GM11168 (cell line): ENCODE results near the gene SLC22A23.

Experiments used
- in situ Hi-C: fragments of 300-500 bp; cut with MboI; formaldehyde crosslinking; loops from one replicate; pipeline ENCODE4 v1.12.0; 2022; ENCODE audit warnings: low sequenced_read_pairs; ENCODE audit not compliant: unreplicated experiment

SLC22A23 gene

DNA sequence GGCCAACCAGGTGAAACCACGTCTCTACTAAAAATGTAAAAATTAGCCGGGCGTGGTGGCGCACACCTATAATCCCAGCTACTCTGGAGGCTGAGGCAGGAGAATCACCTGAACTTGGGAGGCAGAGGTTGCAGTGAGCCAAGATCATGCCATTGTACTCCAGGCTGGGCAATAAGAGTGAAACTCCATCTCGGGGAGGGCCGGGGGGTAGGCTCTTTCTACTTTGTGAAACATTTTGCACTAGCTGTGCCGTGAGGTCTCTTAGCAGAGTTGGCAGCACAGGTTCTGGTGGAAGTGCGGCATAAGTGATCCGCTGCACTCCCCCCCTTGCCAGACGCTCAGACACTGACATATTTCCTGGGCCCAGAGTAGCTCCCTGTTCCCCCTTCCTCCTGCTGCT, 173.6 kb downstream of the SLC22A23 start:
- in situ Hi-C loops, result loop anchor here (5.0 to 25.0 kb wide), 3 partner anchors 179 to 879 kb away; partner anchors contain the start of gene SLC22A23

- in situ Hi-C loops, result loop anchor here (5.0 to 25.0 kb wide), 3 partner anchors 180 to 880 kb away; partner anchors contain the start of gene SLC22A23
Measured at GRCh38 chr6:3282476-3283236, 174.2 kb downstream of the SLC22A23 start.

GRCh38 chr6:3281631-3282475, 175.0 kb downstream of the SLC22A23 start:
- in situ Hi-C loops, result loop anchor here (5.0 to 25.0 kb wide), 3 partner anchors 180 to 880 kb away; partner anchors contain the start of gene SLC22A23

DNA sequence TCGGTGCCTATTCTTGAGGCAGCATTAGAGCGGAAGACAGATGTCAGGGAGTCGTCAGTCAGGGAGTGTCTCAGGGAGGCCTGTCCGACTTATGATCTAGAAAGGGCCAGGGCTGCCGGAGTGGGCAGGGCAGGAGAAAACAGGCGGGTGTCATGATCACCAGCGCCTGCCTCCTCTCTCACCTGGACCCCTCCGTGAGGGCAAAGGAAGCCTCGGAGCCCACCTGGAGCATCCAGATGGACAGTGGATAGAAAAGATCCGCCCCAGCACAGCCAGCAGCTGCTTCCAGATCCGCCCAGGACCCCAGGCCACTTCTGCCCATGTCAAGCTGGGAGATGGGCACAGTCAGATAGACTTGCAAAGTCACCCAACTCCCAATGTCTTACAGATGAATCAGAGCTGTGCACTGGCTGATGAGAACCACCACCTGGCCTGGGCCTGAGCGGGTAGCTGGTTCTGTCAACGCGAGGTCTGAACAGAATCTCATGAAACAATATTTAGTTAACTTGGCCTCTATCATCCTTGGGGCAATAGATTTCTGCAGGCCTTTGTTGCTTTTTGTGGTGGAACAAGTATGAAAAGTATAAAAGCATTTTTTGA, 175.9 kb downstream of the SLC22A23 start:
- in situ Hi-C loops, result loop anchor here (5.0 to 25.0 kb wide), 3 partner anchors 181 to 881 kb away; partner anchors contain the start of gene SLC22A23

GRCh38 chr6:3280091-3280490, 176.8 kb downstream of the SLC22A23 start:
- in situ Hi-C loops, result loop anchor here (5.0 to 25.0 kb wide), 3 partner anchors 182 to 882 kb away; partner anchors contain the start of gene SLC22A23

- in situ Hi-C loops, result loop anchor here (25.0 kb wide), 2 partner anchors 184 to 884 kb away; partner anchors contain the start of gene SLC22A23
Measured at GRCh38 chr6:3278691-3279090, 178.2 kb downstream of the SLC22A23 start.

GRCh38 chr6:3277851-3278416, 178.9 kb downstream of the SLC22A23 start:
- in situ Hi-C loops, result loop anchor here (25.0 kb wide), 2 partner anchors 184 to 884 kb away; partner anchors contain the start of gene SLC22A23

GRCh38 chr6:3277251-3277650, 179.6 kb downstream of the SLC22A23 start:
- in situ Hi-C loops, result loop anchor here (25.0 kb wide), 2 partner anchors 185 to 885 kb away; partner anchors contain the start of gene SLC22A23

DNA sequence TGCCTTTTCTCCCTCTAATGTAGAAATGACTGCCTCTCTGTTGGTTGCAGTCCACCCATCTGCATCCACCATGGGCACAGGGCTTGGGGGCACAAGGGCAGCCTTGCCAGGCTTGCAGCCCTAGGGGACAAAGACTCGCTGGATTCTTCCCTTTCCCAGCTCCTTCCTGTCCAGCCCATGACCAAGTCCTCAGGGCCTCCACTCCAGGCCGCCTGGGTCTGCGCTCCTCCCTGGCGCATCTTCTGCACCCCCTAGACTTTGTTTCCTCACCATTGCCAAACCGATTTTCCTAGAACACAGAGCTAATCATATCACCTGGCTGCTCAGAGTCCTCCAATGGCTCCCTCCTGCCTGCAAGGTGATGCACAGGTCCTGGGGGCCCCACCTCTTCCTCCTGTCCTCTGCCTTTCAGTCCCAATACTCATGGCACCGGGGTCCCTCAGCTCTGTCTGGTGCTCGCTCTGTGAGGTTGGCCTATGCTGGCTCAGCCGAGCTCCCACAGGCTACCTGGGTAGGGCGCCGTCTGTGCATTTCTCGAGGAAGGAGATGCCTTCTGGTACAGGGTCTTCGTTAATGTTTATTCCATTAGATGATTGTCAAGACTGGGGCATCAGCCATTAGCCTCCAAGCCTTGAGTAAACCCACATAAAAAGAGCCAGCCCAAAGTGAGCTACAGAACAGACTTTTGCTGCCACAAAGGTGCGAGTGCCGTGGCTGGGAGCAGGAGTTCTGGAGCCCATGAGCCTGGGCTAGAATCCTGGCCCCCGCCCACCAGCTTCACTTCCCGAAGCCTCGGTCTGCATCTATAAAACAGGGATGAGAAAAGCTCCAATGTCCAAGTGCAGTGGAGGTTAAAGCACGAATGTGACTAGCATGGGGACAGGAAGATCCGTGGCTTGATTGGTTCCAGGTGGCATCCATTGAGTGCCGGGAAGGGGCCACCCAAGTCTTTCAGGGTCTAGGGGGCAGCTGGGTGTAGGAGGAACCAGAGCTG, 180.4 kb downstream of the SLC22A23 start:
- in situ Hi-C loops, result loop anchor here (25.0 kb wide), 2 partner anchors 186 to 886 kb away; partner anchors contain the start of gene SLC22A23

- in situ Hi-C loops, result no loop called here
Measured at GRCh38 chr6:3273707-3274521, 182.9 kb downstream of the SLC22A23 start.

DNA sequence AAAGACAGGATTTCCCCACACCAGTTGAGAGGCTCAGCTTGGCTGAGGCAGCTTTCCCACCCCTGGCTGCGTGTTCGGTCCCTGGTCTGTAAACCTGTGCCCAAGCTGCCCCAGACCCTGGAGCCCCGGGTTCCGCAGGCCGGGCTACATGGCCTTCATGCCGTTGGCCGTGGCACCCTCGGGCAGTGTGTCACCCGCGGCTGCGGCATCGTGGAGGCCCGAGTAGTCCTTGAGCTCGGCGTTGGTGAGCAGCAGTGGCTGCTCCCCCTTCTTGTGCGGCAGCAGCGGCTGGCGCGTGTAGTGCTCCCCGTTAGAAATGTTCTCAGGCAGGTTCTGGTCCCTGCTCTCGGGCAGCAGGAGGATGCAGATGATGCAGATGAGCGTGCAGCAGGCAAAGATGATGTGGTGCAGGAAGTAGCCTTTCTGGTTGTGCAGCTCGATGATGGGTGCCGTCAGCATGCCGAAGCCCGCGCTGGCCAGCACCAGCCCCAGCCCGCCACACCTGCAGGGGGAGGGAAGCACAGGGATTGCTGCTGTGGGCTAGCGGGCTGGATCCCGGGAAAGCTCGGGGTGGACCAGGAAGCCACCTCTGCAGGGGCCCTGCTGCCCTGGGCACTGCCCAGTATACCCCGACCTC, 183.8 kb downstream of the SLC22A23 start:
- in situ Hi-C loops, result no loop called here

- in situ Hi-C loops, result no loop called here
Measured at GRCh38 chr6:3271756-3272155, 185.1 kb downstream of the SLC22A23 start.

DNA sequence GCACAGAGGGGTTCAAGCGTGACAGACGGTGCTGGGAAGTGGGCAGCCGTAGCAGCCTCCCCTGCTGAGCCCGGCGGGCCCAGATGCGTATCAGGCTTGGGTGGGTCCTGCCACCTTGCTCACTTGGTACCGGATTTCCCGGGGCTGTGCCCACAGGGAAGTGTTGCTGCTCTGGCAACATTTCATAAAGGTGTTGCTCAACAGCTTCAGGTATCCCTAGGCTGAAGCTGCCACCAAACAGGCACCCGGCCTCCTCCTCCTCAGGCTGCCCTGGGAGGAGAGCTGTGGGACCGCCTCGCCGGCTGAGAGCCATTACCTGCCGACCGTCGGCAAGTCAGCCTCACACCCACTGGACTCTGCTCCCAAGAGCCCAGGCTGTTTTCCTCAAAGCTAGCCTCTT, 186.6 kb downstream of the SLC22A23 start:
- in situ Hi-C loops, result no loop called here

- in situ Hi-C loops, result no loop called here
Measured at GRCh38 chr6:3269281-3269975, 187.4 kb downstream of the SLC22A23 start.

DNA sequence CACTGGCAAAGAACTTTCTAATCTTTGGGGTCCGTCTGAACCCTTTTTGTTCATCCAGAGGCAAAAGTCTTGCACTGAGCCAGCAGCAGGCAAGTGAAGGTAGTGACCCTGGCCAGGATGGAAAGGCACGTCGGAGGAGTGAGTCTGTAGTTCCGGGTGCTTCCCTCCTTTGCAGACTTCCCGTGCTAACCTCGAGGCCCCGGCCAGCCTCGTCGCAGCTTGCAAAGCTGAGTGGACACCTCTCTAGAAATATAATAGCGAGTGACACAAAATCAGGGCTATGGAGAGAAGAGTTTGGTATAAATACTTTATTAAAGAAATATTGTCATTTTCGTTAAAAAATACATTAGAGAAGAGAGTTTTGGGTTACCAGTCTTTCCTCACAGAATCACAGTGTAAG, 188.2 kb downstream of the SLC22A23 start:
- in situ Hi-C loops, result no loop called here

- in situ Hi-C loops, result no loop called here
Measured at GRCh38 chr6:3267162-3267561, 189.7 kb downstream of the SLC22A23 start.

DNA sequence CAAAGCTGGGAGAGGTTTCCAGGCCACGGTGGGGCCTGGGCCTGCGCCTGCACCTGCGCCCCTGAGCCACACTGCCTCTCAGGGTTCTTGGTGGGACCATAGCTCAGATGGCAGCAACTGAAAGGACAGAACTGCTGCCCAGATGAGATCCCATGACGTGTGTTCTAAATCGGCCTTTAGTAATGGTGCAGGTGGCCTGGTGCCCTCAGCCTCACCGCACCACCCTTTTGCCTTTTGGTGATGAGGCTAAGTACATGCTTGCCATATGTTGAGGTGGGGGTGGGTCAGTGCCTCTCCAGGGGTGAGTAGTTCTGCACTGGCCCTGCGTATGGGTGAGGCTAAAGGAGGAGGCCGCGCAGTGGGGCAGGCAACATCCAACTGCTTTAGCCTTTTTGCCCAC, 190.7 kb downstream of the SLC22A23 start:
- in situ Hi-C loops, result no loop called here
